ENCODE data around the gene CHGA.
A peak's percentile ranks its signal among the peaks of the same experiment; 100 is the strongest.

CHGA gene

DNA sequence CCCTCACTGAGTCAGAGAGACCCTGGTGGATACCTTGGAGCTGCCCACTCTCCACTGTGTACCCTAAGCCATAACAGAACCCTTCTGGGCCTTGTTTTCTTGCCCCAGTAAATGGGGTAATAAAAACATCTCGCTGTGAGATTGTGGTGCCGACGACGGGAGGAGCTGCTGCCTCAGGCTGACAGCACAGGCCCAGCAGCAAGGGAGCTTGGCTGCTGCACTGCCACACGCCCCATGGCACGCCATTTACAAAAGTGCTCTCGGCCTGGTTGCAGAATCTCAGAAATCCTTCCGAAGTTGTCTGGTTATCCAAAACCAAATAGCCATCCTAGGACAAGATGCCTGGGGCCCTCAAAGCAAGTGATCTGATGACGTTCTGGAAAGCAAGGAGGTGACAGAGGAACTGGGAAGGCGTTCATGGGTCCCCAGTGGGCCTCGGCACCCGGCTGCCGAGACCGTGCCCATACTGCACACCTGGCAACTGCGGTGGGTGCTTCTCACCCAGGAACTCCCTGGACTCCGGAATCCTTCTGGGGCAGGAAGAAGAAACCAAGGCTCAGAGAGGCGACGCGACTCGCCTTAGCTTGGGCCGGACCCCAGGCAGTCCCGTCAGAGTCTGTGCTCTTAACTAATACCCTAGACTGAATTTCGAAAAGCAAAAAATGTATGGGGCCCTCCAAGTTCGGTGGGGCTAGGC lies 26.7 kb downstream of the CHGA start:
- CTCF ChIA-PET = interaction anchor here (0.7 to 10.4 kb wide), 7 partner anchors 17 to 228 kb away, joined by 3 to 135 read pairs (median 3); no protein-coding TSS in a partner anchor
- no peak for DNase-seq (ENCODE audit: low read depth, low spot score)
- POLR2A ChIA-PET = no interaction called here
- TF ChIP-seq, protein P1, sequence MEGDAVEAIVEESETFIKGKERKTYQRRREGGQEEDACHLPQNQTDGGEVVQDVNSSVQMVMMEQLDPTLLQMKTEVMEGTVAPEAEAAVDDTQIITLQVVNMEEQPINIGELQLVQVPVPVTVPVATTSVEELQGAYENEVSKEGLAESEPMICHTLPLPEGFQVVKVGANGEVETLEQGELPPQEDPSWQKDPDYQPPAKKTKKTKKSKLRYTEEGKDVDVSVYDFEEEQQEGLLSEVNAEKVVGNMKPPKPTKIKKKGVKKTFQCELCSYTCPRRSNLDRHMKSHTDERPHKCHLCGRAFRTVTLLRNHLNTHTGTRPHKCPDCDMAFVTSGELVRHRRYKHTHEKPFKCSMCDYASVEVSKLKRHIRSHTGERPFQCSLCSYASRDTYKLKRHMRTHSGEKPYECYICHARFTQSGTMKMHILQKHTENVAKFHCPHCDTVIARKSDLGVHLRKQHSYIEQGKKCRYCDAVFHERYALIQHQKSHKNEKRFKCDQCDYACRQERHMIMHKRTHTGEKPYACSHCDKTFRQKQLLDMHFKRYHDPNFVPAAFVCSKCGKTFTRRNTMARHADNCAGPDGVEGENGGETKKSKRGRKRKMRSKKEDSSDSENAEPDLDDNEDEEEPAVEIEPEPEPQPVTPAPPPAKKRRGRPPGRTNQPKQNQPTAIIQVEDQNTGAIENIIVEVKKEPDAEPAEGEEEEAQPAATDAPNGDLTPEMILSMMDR (IDR thresholded peaks at IDR 0.05; ENCODE audit: insufficient read depth, low read length, missing control alignments) = no peak
- H3K4me3 ChIP-seq (ENCODE audit: low read depth, low read length) = no peak overlapping the region

DNA sequence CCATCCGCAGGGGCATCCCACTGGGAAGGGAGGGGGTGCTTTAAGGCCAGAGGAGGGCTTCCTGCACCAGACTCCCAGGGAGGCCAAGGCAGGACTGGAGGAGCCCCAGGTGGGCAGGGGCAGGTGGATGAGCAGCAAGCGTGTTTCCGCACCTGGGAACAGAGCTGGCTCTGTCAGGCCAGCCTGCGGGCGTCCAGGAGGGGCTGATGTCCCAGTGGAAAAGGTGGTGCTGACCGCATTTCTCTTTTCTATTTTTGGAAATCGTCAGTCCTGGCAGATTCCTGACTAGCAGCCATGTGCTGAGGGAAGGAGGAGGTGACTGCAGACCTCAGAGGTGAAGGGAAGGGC lies 27.2 kb downstream of the CHGA start:
- CTCF ChIA-PET = interaction anchor here (0.7 to 10.4 kb wide), 6 partner anchors 13 to 189 kb away, joined by 3 to 135 read pairs (median 20); no protein-coding TSS in a partner anchor
- no peak overlapping the region for H3K4me3 ChIP-seq (ENCODE audit: low read depth, low read length)
- POLR2A ChIA-PET = no interaction called here
- DNase-seq (ENCODE audit: low read depth, low spot score) = no peak
- TF ChIP-seq, protein P1 (IDR thresholded peaks at IDR 0.05; ENCODE audit: insufficient read depth, low read length, missing control alignments) = no peak

DNA sequence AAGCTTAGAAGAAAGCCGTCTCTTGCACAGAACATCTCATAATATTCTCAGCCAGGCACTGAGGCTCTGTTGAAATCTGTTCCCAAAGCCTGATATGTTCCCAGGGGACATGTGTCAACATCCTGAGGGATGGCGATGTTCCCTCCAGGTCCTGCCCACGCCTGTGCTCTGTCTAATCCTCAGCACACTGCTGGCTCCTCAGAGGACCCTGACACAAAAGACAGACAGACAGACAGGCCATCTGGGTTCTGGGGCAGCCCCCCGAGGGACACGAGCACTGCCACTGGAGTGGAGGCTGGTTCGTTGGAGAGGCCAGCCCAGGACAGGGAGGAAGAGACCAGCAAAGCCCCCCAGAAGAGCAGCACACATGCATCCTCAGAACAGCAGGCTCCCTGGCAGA lies 27.8 kb downstream of the CHGA start:
- ChIA-PET POLR2A (no interaction called here), CTCF (interaction anchor here (2.5 to 10.4 kb wide), 4 partner anchors 12 to 188 kb away, joined by 9 to 135 read pairs (median 76); no protein-coding TSS in a partner anchor)
- H3K4me3 ChIP-seq (ENCODE audit: low read depth, low read length) = no peak overlapping the region
- DNase-seq (ENCODE audit: low read depth, low spot score) = no peak
- TF ChIP-seq, protein P1 (IDR thresholded peaks at IDR 0.05; ENCODE audit: insufficient read depth, low read length, missing control alignments) = no peak

DNA sequence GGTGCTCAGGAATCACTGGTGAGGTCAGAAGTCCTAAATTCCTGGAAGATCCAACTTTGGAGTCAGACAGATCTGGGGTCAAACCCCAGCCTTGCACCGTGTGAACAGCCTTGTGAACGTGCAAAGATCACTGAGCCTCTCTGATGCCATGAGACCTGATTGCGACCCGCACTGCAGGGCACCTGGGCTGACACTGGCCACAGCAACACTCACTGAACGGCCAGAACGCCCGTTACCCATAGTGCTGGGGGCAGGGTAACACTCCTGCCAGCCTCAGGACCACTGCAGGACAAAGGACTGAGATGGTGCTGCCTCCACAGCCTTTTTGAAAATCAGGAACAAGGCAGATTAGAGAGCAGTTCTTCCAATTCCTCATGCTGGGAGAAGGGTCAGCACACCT lies 28.3 kb downstream of the CHGA start:
- H3K4me3 ChIP-seq (ENCODE audit: low read depth, low read length) = no peak overlapping the region
- DNase-seq (ENCODE audit: low read depth, low spot score) = no peak
- TF ChIP-seq, protein P1 (IDR thresholded peaks at IDR 0.05; ENCODE audit: insufficient read depth, low read length, missing control alignments) = no peak
- POLR2A ChIA-PET = no interaction called here
- CTCF ChIA-PET = interaction anchor here (1.2 to 10.4 kb wide), 14 partner anchors 9 to 255 kb away, joined by 3 to 135 read pairs (median 10); partner anchors contain the start of genes GON7, ITPK1 and UBR7

DNA sequence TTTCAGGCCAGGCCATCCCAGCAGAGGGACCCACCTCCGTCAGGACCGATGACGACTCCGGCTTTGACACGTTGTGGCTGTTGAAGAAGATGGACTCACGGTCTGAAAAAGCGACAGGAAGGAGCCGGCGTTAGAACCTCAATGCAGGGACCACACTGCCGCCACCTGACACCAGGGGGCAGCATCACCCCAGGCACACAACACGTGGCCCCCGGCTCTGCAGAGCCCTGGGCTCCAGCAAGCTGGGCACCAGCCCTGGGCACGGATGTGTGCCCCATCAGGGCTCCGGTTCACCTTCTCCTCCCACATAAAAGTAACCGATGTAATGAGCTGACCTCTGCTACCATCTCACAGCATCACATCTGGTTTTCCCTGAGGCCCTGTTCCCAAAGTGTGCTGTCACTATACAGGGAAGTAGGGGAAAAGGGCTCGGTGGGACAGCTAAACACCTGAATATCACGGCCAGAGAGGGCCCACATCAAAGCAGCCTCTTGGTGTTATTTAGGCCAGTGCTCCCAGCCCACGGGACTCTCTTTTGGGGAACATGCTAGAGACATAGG lies 29.0 kb downstream of the CHGA start:
- ChIA-PET CTCF (interaction anchor here (0.6 to 10.4 kb wide), 31 partner anchors 10 to 255 kb away, joined by 3 to 135 read pairs (median 5); partner anchors contain the start of genes GON7, ITPK1 and UBR7), POLR2A (no interaction called here)
- no peak overlapping the region for H3K4me3 ChIP-seq (ENCODE audit: low read depth, low read length)
- no peak for DNase-seq (ENCODE audit: low read depth, low spot score)
- TF ChIP-seq, protein P1 (IDR thresholded peaks at IDR 0.05; ENCODE audit: insufficient read depth, low read length, missing control alignments) = peak; percentile 97

All from AG04449 (cell line).